BE2C (cell line): ENCODE data around the gene IQCF2. TPM values are rescaled to one million over a fixed set of nuclear protein-coding genes. Genes with fewer than 3 reads are reported as not detected.
A peak's percentile ranks its signal among the peaks of the same experiment; 100 is the strongest.

Source experiments
- DNase-seq: peaks from one replicate; pipeline ENCODE4 v3.0.0-alpha.2; 2020
- H3K27me3 ChIP-seq: fragments of 250-450 bp; sonication (Bioruptor Pico); 2 replicates; pipeline ENCODE4 v1.5.1; 2020; ENCODE audit warnings: mild to moderate bottlenecking
- H3K36me3 ChIP-seq: fragments of 250-450 bp; sonication (Bioruptor Pico); 2 replicates; pipeline ENCODE4 v1.5.1; 2020; ENCODE audit warnings: mild to moderate bottlenecking
- H3K4me1 ChIP-seq: fragments of 250-450 bp; sonication (Bioruptor Pico); 2 replicates; pipeline ENCODE4 v1.5.1; 2020
- H3K4me3 ChIP-seq: 2 replicates; pipeline ENCODE4 v1.5.1; 2011; ENCODE audit warnings: low read depth, low read length
- H3K9me3 ChIP-seq: fragments of 250-450 bp; sonication (Bioruptor Pico); 2 replicates; pipeline ENCODE4 v1.5.1; 2020
- CTCF ChIP-seq: IDR thresholded peaks from 2 replicates; pipeline ENCODE4 v1.5.1; 2012; ENCODE audit warnings: mild to moderate bottlenecking, low read depth, low read length
- polyA plus RNA-seq: library from polyadenylated mRNA; unstranded; fragments of >200 nt; gene quantifications from one replicate; pipeline ENCODE4 v1.2.1, GENCODE V29; 2012; ENCODE audit warnings: low read depth, missing spikeins; ENCODE audit not compliant: insufficient read length, insufficient read depth

IQCF2 gene
- not detected for polyA plus RNA-seq

GRCh38 chr3:51860703-51861665, at the start of gene IQCF2:
TSS of gene IQCF2 (plus strand) at chr3:51861615. CDS start at chr3:51861667, 52 bp downstream.
- no peaks in the 10 kb centered on the region for H3K4me1 ChIP-seq
- H3K27me3 ChIP-seq = no peaks in the 10 kb centered on the region; the same call in 1 of the 2 replicates
- TF ChIP-seq CTCF = no peak
- no peak for DNase-seq
- no peak within 1 kb of the TSS for H3K4me3 ChIP-seq
- H3K9me3 ChIP-seq = no peaks in the 10 kb centered on the region
- no peaks in the 10 kb centered on the region for H3K36me3 ChIP-seq

- peak; percentile 74 for DNase-seq
Observed at GRCh38 chr3:51813539-51813938, 47.9 kb upstream of the IQCF2 start.

GRCh38 chr3:51814034-51814433, 47.4 kb upstream of the IQCF2 start:
- H3K4me3 ChIP-seq = no peak overlapping the region
- H3K9me3 ChIP-seq = no peaks in the 10 kb centered on the region
- H3K27me3 ChIP-seq = no peaks in the 10 kb centered on the region
- TF ChIP-seq CTCF = no peak
- no peak for DNase-seq
- H3K4me1 ChIP-seq = no peaks in the 10 kb centered on the region
- H3K36me3 ChIP-seq = no peaks in the 10 kb centered on the region

More at GRCh38 chr3:51813539-51813938, 47.9 kb upstream of the IQCF2 start:
- Histone ChIP-seq H3K4me1 (no peaks in the 10 kb centered on the region), H3K27me3 (no peaks in the 10 kb centered on the region), H3K4me3 (no peak overlapping the region), H3K36me3 (no peaks in the 10 kb centered on the region), H3K9me3 (no peaks in the 10 kb centered on the region)
- TF ChIP-seq CTCF = no peak

- no peak for TF ChIP-seq CTCF
- Histone ChIP-seq H3K4me3 (no peak overlapping the region), H3K9me3 (no peaks in the 10 kb centered on the region), H3K4me1 (no peaks in the 10 kb centered on the region), H3K36me3 (no peaks in the 10 kb centered on the region), H3K27me3 (no peaks in the 10 kb centered on the region)
- DNase-seq = no peak
Observed at GRCh38 chr3:51815614-51816013, 45.8 kb upstream of the IQCF2 start.

GRCh38 chr3:51816723-51817122, 44.7 kb upstream of the IQCF2 start:
- Histone ChIP-seq H3K4me3 (no peak overlapping the region), H3K4me1 (no peaks in the 10 kb centered on the region), H3K9me3 (no peaks in the 10 kb centered on the region), H3K27me3 (no peaks in the 10 kb centered on the region), H3K36me3 (no peaks in the 10 kb centered on the region)
- DNase-seq = no peak
- TF ChIP-seq CTCF = no peak

- no peaks in the 10 kb centered on the region for H3K27me3 ChIP-seq
- TF ChIP-seq CTCF = no peak
Observed at GRCh38 chr3:51817375-51817774, 44.0 kb upstream of the IQCF2 start.

More at GRCh38 chr3:51817375-51817774, 44.0 kb upstream of the IQCF2 start:
- Histone ChIP-seq H3K4me1 (no peaks in the 10 kb centered on the region), H3K36me3 (no peaks in the 10 kb centered on the region), H3K9me3 (no peaks in the 10 kb centered on the region), H3K4me3 (no peak overlapping the region)
- DNase-seq = no peak
